Adrenal gland (tissue), 5 donors: ENCODE measurements around the gene DOK7.

ENCODE experiments used
- CTCF ChIP-seq, 6 experiments: fragments of 450-650 bp in 4 of 6; fragments of 200-600 bp in 2 of 6; sonication (generic) in 1 of 6; IDR thresholded peaks; 1 replicate in 5 of 6; 2 replicates in 1 of 6; pipeline versions ENCODE4 v1.5.1 to v1.8.0; 2016 to 2021; ENCODE audit warnings: antibody characterized with exemption in 6 of 6, mild to moderate bottlenecking in 2 of 6, moderate library complexity in 1 of 6
- POLR2A ChIP-seq, 2 donors: fragments of 450-650 bp; IDR thresholded peaks; one replicate each; pipeline ENCODE4 v1.6.1; 2017; ENCODE audit warnings: antibody characterized with exemption in 2 of 2, mild to moderate bottlenecking in 2 of 2, moderate library complexity in 1 of 2
- donor health status: DM: no; HTN: no; CAD: no.

- TF ChIP-seq CTCF (IDR thresholded peaks at IDR 0.05), result no peak
- TF ChIP-seq POLR2A (IDR thresholded peaks at IDR 0.05), result no peak
These were observed 36.0 kb upstream of the DOK7 start for GRCh38 chr4:3427134-3427476.
